OCI-LY1 (cell line): ENCODE data around the gene MEIS1.

Experiments
- H2AFZ ChIP-seq: fragments of 200-600 bp; sonication (generic), shearing (Covaris generic); 2 replicates; pipeline ENCODE4 v1.6.0; 2014; ENCODE audit warnings: antibody characterized with exemption, mild to moderate bottlenecking, low read length
- H3F3A ChIP-seq: fragments of 200-600 bp; sonication (generic), shearing (Covaris generic); 2 replicates; pipeline ENCODE4 v1.6.0; 2014; ENCODE audit warnings: mild to moderate bottlenecking, antibody characterized with exemption, low read length, moderate library complexity; ENCODE audit not compliant: insufficient read depth
- H3K27ac ChIP-seq: fragments of 200-600 bp; sonication (generic); 2 replicates; pipeline ENCODE4 v1.5.1; 2014; ENCODE audit warnings: low read length, mixed run types, mild to moderate bottlenecking, low read depth; ENCODE audit not compliant: poor library complexity, severe bottlenecking
- H3K27me3 ChIP-seq: fragments of 200-600 bp; sonication (generic); 2 replicates; pipeline ENCODE4 v1.6.0; 2014; ENCODE audit warnings: antibody characterized with exemption, mild to moderate bottlenecking, low read length, moderate library complexity; ENCODE audit not compliant: insufficient read depth
- H3K36me3 ChIP-seq: fragments of 200-600 bp; sonication (generic); 2 replicates; pipeline ENCODE4 v1.6.1; 2014; ENCODE audit warnings: mild to moderate bottlenecking, antibody characterized with exemption, low read length, moderate library complexity, mixed read lengths; ENCODE audit not compliant: insufficient read depth
- H3K4me1 ChIP-seq: fragments of 200-600 bp; sonication (generic); 2 replicates; pipeline ENCODE4 v1.5.1; 2014; ENCODE audit warnings: mild to moderate bottlenecking, low read length, moderate library complexity; ENCODE audit not compliant: insufficient read depth, severe bottlenecking
- H3K4me2 ChIP-seq: fragments of 200-600 bp; sonication (generic), shearing (Covaris generic); 2 replicates; pipeline ENCODE4 v1.6.1; 2014; ENCODE audit warnings: low read length
- H3K4me3 ChIP-seq: fragments of 200-600 bp; sonication (generic); 2 replicates; pipeline ENCODE4 v1.5.1; 2014; ENCODE audit warnings: low read length, low read depth, mild to moderate bottlenecking, mixed read lengths; ENCODE audit not compliant: poor library complexity, severe bottlenecking
- H3K79me2 ChIP-seq: fragments of 200-600 bp; shearing (Covaris generic); 2 replicates; pipeline ENCODE4 v1.6.1; 2016; ENCODE audit warnings: mixed run types, low read length, mixed read lengths; ENCODE audit not compliant: insufficient read depth
- H3K9ac ChIP-seq: fragments of 200-600 bp; sonication (generic), shearing (Covaris generic); 2 replicates; pipeline ENCODE4 v1.6.1; 2014; ENCODE audit warnings: mild to moderate bottlenecking, low read length, mixed read lengths
- H3K9me2 ChIP-seq: fragments of 200-600 bp; sonication (generic), shearing (Covaris generic); 2 replicates; pipeline ENCODE4 v1.6.1; 2014; ENCODE audit warnings: low read depth, mild to moderate bottlenecking, low read length, mixed read lengths
- H3K9me3 ChIP-seq: fragments of 200-600 bp; shearing (Covaris generic); 2 replicates; pipeline ENCODE4 v1.6.1; 2014; ENCODE audit warnings: low read length, mixed read lengths
- H4K20me1 ChIP-seq: fragments of 200-600 bp; sonication (generic), shearing (Covaris generic); 2 replicates; pipeline ENCODE4 v1.6.0; 2016; ENCODE audit warnings: mild to moderate bottlenecking, low read length; ENCODE audit not compliant: insufficient read depth
- EZH2 ChIP-seq: fragments of 200-600 bp; sonication (generic), shearing (Covaris generic); IDR thresholded peaks from 2 replicates; pipeline ENCODE4 v1.8.0; 2017; ENCODE audit warnings: borderline replicate concordance, mixed run types, mild to moderate bottlenecking, antibody characterized with exemption, low read length, moderate library complexity, mixed read lengths
- TF ChIP-seq, protein P1 (sequence below): fragments of 200-600 bp; sonication (generic), shearing (Covaris generic); IDR thresholded peaks from 2 replicates; pipeline ENCODE4 v1.5.1; 2017; ENCODE audit warnings: mild to moderate bottlenecking, antibody characterized with exemption, low read length, moderate library complexity, mixed read lengths

MEIS1 gene

DNA sequence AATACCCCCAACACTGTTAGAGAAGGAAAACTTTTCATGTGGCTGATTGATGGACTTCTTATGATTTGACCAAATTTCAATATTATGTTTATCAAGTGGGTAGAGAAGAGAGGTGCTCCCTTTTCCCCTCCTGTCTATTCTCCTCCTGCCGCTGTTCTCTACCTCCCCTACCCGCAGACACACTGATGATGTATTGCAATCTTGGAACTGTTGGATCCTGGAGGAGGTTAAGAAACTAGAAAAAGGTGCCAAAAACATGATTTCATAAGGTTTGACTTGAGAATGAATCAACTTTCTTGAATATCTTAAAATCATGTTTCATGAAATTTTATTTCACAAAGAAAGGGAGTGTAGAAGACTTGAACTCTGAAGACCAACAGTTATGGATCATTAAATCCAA, 125.8 kb downstream of the MEIS1 start:
- Histone ChIP-seq H2AFZ (no peak overlapping the region), H3K36me3 (no peaks in the 10 kb centered on the region), H3K4me2 (no peak overlapping the region), H3K4me1 (peaks cover 32% of the 10 kb centered on the region), H3K79me2 (no peaks in the 10 kb centered on the region), H4K20me1 (no peaks in the 10 kb centered on the region), H3K27ac (no peak overlapping the region), H3K9me3 (no peaks in the 10 kb centered on the region), H3K9me2 (no peaks in the 10 kb centered on the region), H3K4me3 (no peak overlapping the region), H3K9ac (no peak overlapping the region), H3F3A (no peaks in the 10 kb centered on the region), H3K27me3 (no peaks in the 10 kb centered on the region)
- TF ChIP-seq EZH2 = no peak
- TF ChIP-seq, protein P1, sequence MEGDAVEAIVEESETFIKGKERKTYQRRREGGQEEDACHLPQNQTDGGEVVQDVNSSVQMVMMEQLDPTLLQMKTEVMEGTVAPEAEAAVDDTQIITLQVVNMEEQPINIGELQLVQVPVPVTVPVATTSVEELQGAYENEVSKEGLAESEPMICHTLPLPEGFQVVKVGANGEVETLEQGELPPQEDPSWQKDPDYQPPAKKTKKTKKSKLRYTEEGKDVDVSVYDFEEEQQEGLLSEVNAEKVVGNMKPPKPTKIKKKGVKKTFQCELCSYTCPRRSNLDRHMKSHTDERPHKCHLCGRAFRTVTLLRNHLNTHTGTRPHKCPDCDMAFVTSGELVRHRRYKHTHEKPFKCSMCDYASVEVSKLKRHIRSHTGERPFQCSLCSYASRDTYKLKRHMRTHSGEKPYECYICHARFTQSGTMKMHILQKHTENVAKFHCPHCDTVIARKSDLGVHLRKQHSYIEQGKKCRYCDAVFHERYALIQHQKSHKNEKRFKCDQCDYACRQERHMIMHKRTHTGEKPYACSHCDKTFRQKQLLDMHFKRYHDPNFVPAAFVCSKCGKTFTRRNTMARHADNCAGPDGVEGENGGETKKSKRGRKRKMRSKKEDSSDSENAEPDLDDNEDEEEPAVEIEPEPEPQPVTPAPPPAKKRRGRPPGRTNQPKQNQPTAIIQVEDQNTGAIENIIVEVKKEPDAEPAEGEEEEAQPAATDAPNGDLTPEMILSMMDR = no peak

DNA sequence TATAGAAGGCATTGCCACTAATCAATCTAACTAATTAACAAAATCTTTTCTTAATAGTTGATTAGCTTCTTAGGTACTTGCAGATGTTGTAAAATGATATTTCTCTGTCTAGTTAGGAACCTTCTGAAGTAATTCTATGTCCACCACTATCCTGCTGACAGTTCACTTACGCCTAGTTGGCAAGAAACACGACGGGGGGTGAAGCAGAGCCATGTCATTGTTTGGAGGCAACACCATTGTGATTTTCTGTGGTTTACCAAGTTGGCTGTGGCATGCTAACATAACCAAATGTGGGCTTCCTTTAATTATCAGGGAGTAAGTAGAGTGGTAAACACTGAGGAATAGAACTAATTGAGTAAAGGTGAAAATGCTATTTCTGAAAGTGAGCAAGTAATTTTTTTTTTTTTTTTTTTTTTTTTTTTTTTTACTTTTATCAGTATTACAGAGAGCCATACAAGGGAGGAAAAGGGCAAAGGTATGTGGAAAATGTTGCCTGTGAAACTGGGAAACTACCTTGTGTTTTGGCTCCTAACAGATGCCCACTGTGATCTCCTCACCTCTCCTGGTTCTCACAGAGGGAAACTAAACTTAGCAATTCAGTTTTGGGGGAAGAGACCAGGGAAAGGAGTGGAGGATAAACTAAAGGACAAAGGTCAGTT, 126.8 kb downstream of the MEIS1 start:
- H3K4me2 ChIP-seq = no peak overlapping the region
- no peaks in the 10 kb centered on the region for H3K79me2 ChIP-seq
- H3K9ac ChIP-seq = no peak overlapping the region
- H3K4me3 ChIP-seq = no peak overlapping the region
- no peaks in the 10 kb centered on the region for H3K9me2 ChIP-seq
- H3K36me3 ChIP-seq = no peaks in the 10 kb centered on the region
- TF ChIP-seq, protein P1 = no peak
- TF ChIP-seq EZH2 = no peak
- H3K9me3 ChIP-seq = no peaks in the 10 kb centered on the region
- H3K4me1 ChIP-seq = peaks cover 36% of the 10 kb centered on the region
- no peak overlapping the region for H3K27ac ChIP-seq
- no peak overlapping the region for H2AFZ ChIP-seq
- H3K27me3 ChIP-seq = no peaks in the 10 kb centered on the region
- no peaks in the 10 kb centered on the region for H4K20me1 ChIP-seq
- no peaks in the 10 kb centered on the region for H3F3A ChIP-seq

DNA sequence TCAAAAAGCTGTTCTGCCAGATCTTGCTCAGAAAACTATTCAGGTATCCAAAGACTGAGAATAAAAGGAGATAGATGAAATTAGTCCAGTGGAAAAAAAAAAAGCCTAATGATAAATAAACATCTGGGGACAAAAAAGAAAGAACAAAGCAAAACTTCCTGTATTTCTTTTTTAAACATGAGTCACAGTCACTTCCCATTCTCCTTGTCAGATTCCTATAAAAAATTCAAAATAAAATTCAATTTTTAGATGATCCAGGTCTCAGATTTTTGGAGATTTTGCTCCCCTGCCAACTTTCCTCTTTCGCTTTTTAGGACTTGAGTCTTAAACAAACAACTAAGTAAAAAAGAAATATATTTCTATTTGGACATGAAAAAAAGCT, 127.4 kb downstream of the MEIS1 start:
- no peaks in the 10 kb centered on the region for H3K27me3 ChIP-seq
- H3K27ac ChIP-seq = no peak overlapping the region
- H2AFZ ChIP-seq = no peak overlapping the region
- no peaks in the 10 kb centered on the region for H3F3A ChIP-seq
- H4K20me1 ChIP-seq = no peaks in the 10 kb centered on the region
- no peak overlapping the region for H3K4me2 ChIP-seq
- H3K4me3 ChIP-seq = no peak overlapping the region
- no peak overlapping the region for H3K9ac ChIP-seq
- no peaks in the 10 kb centered on the region for H3K9me2 ChIP-seq
- H3K4me1 ChIP-seq = peaks cover 41% of the 10 kb centered on the region
- no peaks in the 10 kb centered on the region for H3K9me3 ChIP-seq
- no peaks in the 10 kb centered on the region for H3K79me2 ChIP-seq
- no peak for TF ChIP-seq EZH2
- TF ChIP-seq, protein P1 = no peak
- no peaks in the 10 kb centered on the region for H3K36me3 ChIP-seq
